GM18502 (cell line): Measurements from ENCODE around the gene PES1.
"Not testable (repeated sequence)": the region's sequence is repeated elsewhere in the genome, so short reads cannot be mapped to it uniquely, and the experiment has no call there.

Experiments used
- ATAC-seq: cut with Tn5 transposase; IDR thresholded peaks from one replicate; pipeline ENCODE4 v1.9.1; 2021; ENCODE audit warnings: mild to moderate bottlenecking; ENCODE audit not compliant: unreplicated experiment, poor library complexity

PES1 gene

GRCh38 chr22:30557243-30557642, 34.5 kb downstream of the PES1 start:
- ATAC-seq, result no peak

- no peak for ATAC-seq
These were observed 35.3 kb downstream of the PES1 start for GRCh38 chr22:30556388-30556787.

- no peak for ATAC-seq
These were observed 36.2 kb downstream of the PES1 start for GRCh38 chr22:30555282-30556210.

GRCh38 chr22:30553971-30554370, 37.7 kb downstream of the PES1 start:
- no peak for ATAC-seq

GRCh38 chr22:30552719-30553118, 39.0 kb downstream of the PES1 start:
- ATAC-seq, result no peak

GRCh38 chr22:30551813-30552212, 39.9 kb downstream of the PES1 start:
- not testable (repeated sequence) for ATAC-seq

GRCh38 chr22:30547188-30547587, 44.5 kb downstream of the PES1 start:
- no peak for ATAC-seq

- no peak for ATAC-seq
These were observed 45.1 kb downstream of the PES1 start, which contains the start of gene SEC14L6 for GRCh38 chr22:30546616-30547015. TSS of gene SEC14L6 (minus strand) at chr22:30546741. CDS start at chr22:30546682, 59 bp downstream.

GRCh38 chr22:30542811-30543188, 48.9 kb downstream of the PES1 start:
- no peak for ATAC-seq

- no peak for ATAC-seq
These were observed 49.5 kb downstream of the PES1 start for GRCh38 chr22:30541961-30542810.

- ATAC-seq, result not testable (repeated sequence)
These were observed 50.2 kb downstream of the PES1 start for GRCh38 chr22:30541511-30541910.

- no peak for ATAC-seq
These were observed 52.3 kb downstream of the PES1 start for GRCh38 chr22:30539368-30539767.

GRCh38 chr22:30538280-30538679, 53.4 kb downstream of the PES1 start:
- no peak for ATAC-seq

GRCh38 chr22:30537083-30537731, 54.5 kb downstream of the PES1 start:
- ATAC-seq, result no peak

GRCh38 chr22:30535182-30535581, 56.5 kb downstream of the PES1 start:
- no peak for ATAC-seq

GRCh38 chr22:30531651-30532608, 59.8 kb downstream of the PES1 start:
- no peak for ATAC-seq

- ATAC-seq, result no peak
These were observed 65.1 kb downstream of the PES1 start for GRCh38 chr22:30526656-30527055.
